Measurements from ENCODE around the gene YIPF3.

GRCh38 chr6:43511824-43512415 lies 4.8 kb downstream of the YIPF3 start:
- TF ChIP-seq, protein P1, sequence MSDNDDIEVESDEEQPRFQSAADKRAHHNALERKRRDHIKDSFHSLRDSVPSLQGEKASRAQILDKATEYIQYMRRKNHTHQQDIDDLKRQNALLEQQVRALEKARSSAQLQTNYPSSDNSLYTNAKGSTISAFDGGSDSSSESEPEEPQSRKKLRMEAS (IDR thresholded peaks at IDR 0.05; ENCODE audit: low read depth, low read length): no peak
- no peak for TF ChIP-seq TCF7 (IDR thresholded peaks at IDR 0.05; ENCODE audit: borderline replicate concordance)
- TF ChIP-seq, protein P2, sequence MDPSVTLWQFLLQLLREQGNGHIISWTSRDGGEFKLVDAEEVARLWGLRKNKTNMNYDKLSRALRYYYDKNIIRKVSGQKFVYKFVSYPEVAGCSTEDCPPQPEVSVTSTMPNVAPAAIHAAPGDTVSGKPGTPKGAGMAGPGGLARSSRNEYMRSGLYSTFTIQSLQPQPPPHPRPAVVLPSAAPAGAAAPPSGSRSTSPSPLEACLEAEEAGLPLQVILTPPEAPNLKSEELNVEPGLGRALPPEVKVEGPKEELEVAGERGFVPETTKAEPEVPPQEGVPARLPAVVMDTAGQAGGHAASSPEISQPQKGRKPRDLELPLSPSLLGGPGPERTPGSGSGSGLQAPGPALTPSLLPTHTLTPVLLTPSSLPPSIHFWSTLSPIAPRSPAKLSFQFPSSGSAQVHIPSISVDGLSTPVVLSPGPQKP (IDR thresholded peaks at IDR 0.05; ENCODE audit: low read depth, low read length): no peak

All from GM12878 (cell line).